SU-DHL-6 (cell line): ENCODE results near the gene LAD1.

Source experiments
- H2AFZ ChIP-seq: fragments of 200-600 bp; sonication (generic); 2 replicates; pipeline ENCODE4 v1.6.1; 2014; ENCODE audit warnings: low read depth, mild to moderate bottlenecking, moderate library complexity, mixed read lengths, antibody characterized with exemption, low read length; ENCODE audit not compliant: severe bottlenecking
- H3F3A ChIP-seq: fragments of 200-600 bp; shearing (Covaris generic); 2 replicates; pipeline ENCODE4 v1.6.0; 2016; ENCODE audit warnings: antibody characterized with exemption, mild to moderate bottlenecking; ENCODE audit not compliant: insufficient read depth
- H3K27ac ChIP-seq: fragments of 200-600 bp; sonication (generic); 2 replicates; pipeline ENCODE4 v1.5.1; 2016; ENCODE audit warnings: low read depth, mild to moderate bottlenecking, low read length, moderate library complexity, mixed read lengths
- H3K27me3 ChIP-seq: fragments of 200-600 bp; sonication (generic), shearing (Covaris generic); 2 replicates; pipeline ENCODE4 v1.6.0; 2014; ENCODE audit warnings: mild to moderate bottlenecking, low read length
- H3K36me3 ChIP-seq: fragments of 200-600 bp; sonication (generic); 2 replicates; pipeline ENCODE4 v1.6.1; 2014; ENCODE audit warnings: mild to moderate bottlenecking, low read length, mixed read lengths
- H3K4me2 ChIP-seq: fragments of 300-600, 200-600 bp; shearing (Covaris generic), sonication (generic); 2 replicates; pipeline ENCODE4 v1.6.0; 2014; ENCODE audit warnings: low read length, low read depth, mild to moderate bottlenecking; ENCODE audit not compliant: poor library complexity, severe bottlenecking
- H3K4me3 ChIP-seq: fragments of 200-600 bp; sonication (generic); 2 replicates; pipeline ENCODE4 v1.5.1; 2014; ENCODE audit warnings: antibody characterized with exemption, low read length, mild to moderate bottlenecking, mixed read lengths; ENCODE audit not compliant: insufficient read depth, poor library complexity, severe bottlenecking
- H3K79me2 ChIP-seq: fragments of 200-600 bp; sonication (generic); 2 replicates; pipeline ENCODE4 v1.6.1; 2014; ENCODE audit warnings: mild to moderate bottlenecking, low read length, moderate library complexity; ENCODE audit not compliant: insufficient read depth
- H3K9ac ChIP-seq: fragments of 200-600 bp; sonication (generic); 2 replicates; pipeline ENCODE4 v1.7.0; 2014; ENCODE audit warnings: mild to moderate bottlenecking, low read length
- H3K9me2 ChIP-seq: fragments of 200-600 bp; sonication (generic); replicated peaks from 2 replicates; pipeline ENCODE4 v1.6.1; 2014; ENCODE audit warnings: low read length; ENCODE audit not compliant: insufficient read depth
- H3K9me3 ChIP-seq: fragments of 200-600 bp; sonication (generic); 2 replicates; pipeline ENCODE4 v1.6.1; 2014; ENCODE audit warnings: low read length, mixed read lengths; ENCODE audit not compliant: insufficient read depth
- H4K20me1 ChIP-seq: fragments of 200-600 bp; sonication (generic); 2 replicates; pipeline ENCODE4 v1.6.1; 2014; ENCODE audit warnings: low read depth, mild to moderate bottlenecking, antibody characterized with exemption, low read length, moderate library complexity, mixed read lengths
- EZH2phosphoT487 ChIP-seq: fragments of 200-600 bp; sonication (generic), shearing (Covaris generic); conservative IDR thresholded peaks from 2 replicates; pipeline ENCODE4 v1.6.1; 2018; ENCODE audit warnings: mild to moderate bottlenecking, antibody characterized with exemption, low read length, moderate library complexity, mixed read lengths
- TF ChIP-seq, protein P1 (sequence below): fragments of 200-600 bp; sonication (generic); IDR thresholded peaks from one replicate; pipeline ENCODE4 v1.5.1; 2017; ENCODE audit warnings: antibody characterized with exemption, mild to moderate bottlenecking, low read length, moderate library complexity; ENCODE audit not compliant: insufficient read depth, poor library complexity, severe bottlenecking

The LAD1 gene

DNA sequence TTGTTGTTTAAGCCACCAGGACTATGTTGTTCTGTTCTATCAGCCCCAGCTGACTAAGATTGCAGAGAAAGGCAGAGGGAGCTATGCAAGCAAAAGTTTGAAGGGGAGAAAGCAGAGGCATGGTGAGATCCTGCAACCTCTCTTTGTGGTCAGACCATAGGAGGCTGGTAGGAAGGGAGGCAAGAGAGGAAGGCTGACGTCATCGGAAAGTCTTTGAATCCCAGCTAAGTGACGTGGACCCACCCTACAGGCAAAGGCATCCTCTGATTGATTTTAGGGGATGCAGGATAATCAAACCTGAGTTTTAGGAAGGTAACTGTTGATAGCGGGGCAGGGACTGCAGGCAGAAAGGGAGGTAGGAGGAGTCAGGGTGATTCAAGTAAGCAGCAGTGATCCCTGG lies 45.7 kb upstream of the LAD1 start:
- H3K4me2 ChIP-seq: no peak overlapping the region
- no peak overlapping the region for H2AFZ ChIP-seq
- H3K4me3 ChIP-seq: no peak overlapping the region
- H3K79me2 ChIP-seq: no peaks in the 10 kb centered on the region
- no peak overlapping the region for H3K9ac ChIP-seq
- no peaks in the 10 kb centered on the region for H3K9me2 ChIP-seq
- H3K36me3 ChIP-seq: no peaks in the 10 kb centered on the region
- H4K20me1 ChIP-seq: no peaks in the 10 kb centered on the region
- no peaks in the 10 kb centered on the region for H3F3A ChIP-seq
- H3K9me3 ChIP-seq: no peaks in the 10 kb centered on the region
- H3K27me3 ChIP-seq: no peaks in the 10 kb centered on the region
- TF ChIP-seq, protein P1, sequence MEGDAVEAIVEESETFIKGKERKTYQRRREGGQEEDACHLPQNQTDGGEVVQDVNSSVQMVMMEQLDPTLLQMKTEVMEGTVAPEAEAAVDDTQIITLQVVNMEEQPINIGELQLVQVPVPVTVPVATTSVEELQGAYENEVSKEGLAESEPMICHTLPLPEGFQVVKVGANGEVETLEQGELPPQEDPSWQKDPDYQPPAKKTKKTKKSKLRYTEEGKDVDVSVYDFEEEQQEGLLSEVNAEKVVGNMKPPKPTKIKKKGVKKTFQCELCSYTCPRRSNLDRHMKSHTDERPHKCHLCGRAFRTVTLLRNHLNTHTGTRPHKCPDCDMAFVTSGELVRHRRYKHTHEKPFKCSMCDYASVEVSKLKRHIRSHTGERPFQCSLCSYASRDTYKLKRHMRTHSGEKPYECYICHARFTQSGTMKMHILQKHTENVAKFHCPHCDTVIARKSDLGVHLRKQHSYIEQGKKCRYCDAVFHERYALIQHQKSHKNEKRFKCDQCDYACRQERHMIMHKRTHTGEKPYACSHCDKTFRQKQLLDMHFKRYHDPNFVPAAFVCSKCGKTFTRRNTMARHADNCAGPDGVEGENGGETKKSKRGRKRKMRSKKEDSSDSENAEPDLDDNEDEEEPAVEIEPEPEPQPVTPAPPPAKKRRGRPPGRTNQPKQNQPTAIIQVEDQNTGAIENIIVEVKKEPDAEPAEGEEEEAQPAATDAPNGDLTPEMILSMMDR: no peak
- no peak for TF ChIP-seq EZH2phosphoT487
- H3K27ac ChIP-seq: no peak overlapping the region

DNA sequence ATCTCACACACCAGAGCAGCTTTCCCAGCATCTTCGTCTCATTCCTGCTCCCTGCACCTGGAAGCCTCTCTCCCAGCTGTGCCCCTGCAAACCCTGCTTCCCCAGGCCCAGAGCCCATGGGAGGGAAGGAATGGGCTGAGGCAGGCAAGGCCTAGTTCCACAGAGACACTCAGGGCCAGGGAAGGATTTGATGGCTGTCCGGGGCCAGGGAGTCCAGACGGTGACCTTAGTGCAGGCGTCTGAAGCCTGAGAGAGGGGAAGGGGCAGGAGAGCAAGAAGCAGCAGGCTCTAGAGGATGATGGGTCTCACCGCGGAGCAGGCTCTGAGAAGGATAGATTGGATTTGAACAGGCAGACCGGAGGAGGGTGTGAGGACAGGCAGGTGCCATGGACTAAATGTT lies 44.6 kb upstream of the LAD1 start:
- no peak overlapping the region for H3K4me3 ChIP-seq
- H3K9ac ChIP-seq: no peak overlapping the region
- H2AFZ ChIP-seq: no peak overlapping the region
- H3F3A ChIP-seq: no peaks in the 10 kb centered on the region
- no peak overlapping the region for H3K27ac ChIP-seq
- H3K79me2 ChIP-seq: no peaks in the 10 kb centered on the region
- TF ChIP-seq, protein P1: no peak
- no peak for TF ChIP-seq EZH2phosphoT487
- no peaks in the 10 kb centered on the region for H3K9me3 ChIP-seq
- H4K20me1 ChIP-seq: no peaks in the 10 kb centered on the region
- H3K36me3 ChIP-seq: no peaks in the 10 kb centered on the region
- no peaks in the 10 kb centered on the region for H3K9me2 ChIP-seq
- no peak overlapping the region for H3K4me2 ChIP-seq
- H3K27me3 ChIP-seq: no peaks in the 10 kb centered on the region

- TF ChIP-seq, protein P1: no peak
- TF ChIP-seq EZH2phosphoT487: no peak
- Histone ChIP-seq H3K9me3 (no peaks in the 10 kb centered on the region), H3K4me3 (no peak overlapping the region), H3K79me2 (no peaks in the 10 kb centered on the region), H3K9ac (no peak overlapping the region), H2AFZ (no peak overlapping the region), H3K36me3 (no peaks in the 10 kb centered on the region), H3F3A (no peaks in the 10 kb centered on the region), H3K27me3 (no peaks in the 10 kb centered on the region), H3K27ac (no peak overlapping the region), H3K9me2 (no peaks in the 10 kb centered on the region), H4K20me1 (no peaks in the 10 kb centered on the region), H3K4me2 (no peak overlapping the region)
These were observed 37.8 kb upstream of the LAD1 start for GRCh38 chr1:201436969-201437368.
